ENCODE measurements around the gene DGCR6L.
"Not testable (repeated sequence)": the region's sequence is repeated elsewhere in the genome, so short reads cannot be mapped to it uniquely, and the experiment has no call there.

DGCR6L gene

GRCh38 chr22:20273758-20274181, 46.1 kb downstream of the DGCR6L start:
- no peak for DNase-seq

GRCh38 chr22:20272700-20273099, 47.2 kb downstream of the DGCR6L start:
- no peak for DNase-seq

- DNase-seq, result no peak
Measured at GRCh38 chr22:20272174-20272573, 47.7 kb downstream of the DGCR6L start.

- no peak for DNase-seq
Measured at GRCh38 chr22:20271114-20271994, 48.5 kb downstream of the DGCR6L start.

GRCh38 chr22:20270190-20271113, 49.4 kb downstream of the DGCR6L start:
- DNase-seq, result not testable (repeated sequence)

- DNase-seq, result not testable (repeated sequence)
Measured at GRCh38 chr22:20269673-20270072, 50.2 kb downstream of the DGCR6L start.

GRCh38 chr22:20269201-20269600, 50.7 kb downstream of the DGCR6L start:
- DNase-seq, result not testable (repeated sequence)

- peak; percentile 43 for DNase-seq
Measured at GRCh38 chr22:20268279-20269012, 51.4 kb downstream of the DGCR6L start, which contains the start of gene RTN4R. RTN4R (minus strand) TSS chr22:20268318; CDS start chr22:20268092, 226 bp downstream.

- DNase-seq, result no peak
Measured at GRCh38 chr22:20267441-20268278, 52.2 kb downstream of the DGCR6L start.

GRCh38 chr22:20266667-20267440, 53.0 kb downstream of the DGCR6L start:
- not testable (repeated sequence) for DNase-seq

- not testable (repeated sequence) for DNase-seq
Measured at GRCh38 chr22:20265772-20266666, 53.8 kb downstream of the DGCR6L start.

GRCh38 chr22:20264614-20265452, 55.0 kb downstream of the DGCR6L start:
- no peak for DNase-seq

Data from CD4-positive, alpha-beta T cell treated with Interferon gamma for 1 hour (primary cell).